T-helper 2 cell treated with Interferon-gamma antibody and Interleukin-4, amounts not matched to agents 5 μg/mL and 100 μg/mL, for 36 hours (primary cell): ENCODE measurements around the gene ZFAND2B.
A peak's percentile ranks its signal among the peaks of the same experiment; 100 is the strongest.
"Not testable (repeated sequence)": the region's sequence is repeated elsewhere in the genome, so short reads cannot be mapped to it uniquely, and the experiment has no call there.

Experiments
- DNase-seq: peaks from one replicate; pipeline ENCODE4 v3.0.0; 2021; ENCODE audit warnings: low spot score
- H3K27ac Mint-ChIP-seq: one replicate; pipeline ENCODE4 v1.8.0; 2021; ENCODE audit warnings: mild to moderate bottlenecking, mixed read lengths
- H3K27me3 Mint-ChIP-seq: one replicate; pipeline ENCODE4 v1.8.0; 2021; ENCODE audit warnings: low read depth, mixed read lengths
- H3K36me3 Mint-ChIP-seq: one replicate; pipeline ENCODE4 v1.8.0; 2021; ENCODE audit warnings: low read depth, mixed read lengths
- H3K4me1 Mint-ChIP-seq: one replicate; pipeline ENCODE4 v1.8.0; 2021; ENCODE audit warnings: low read depth, mixed read lengths
- H3K4me3 Mint-ChIP-seq: one replicate; pipeline ENCODE4 v1.8.0; 2022; ENCODE audit warnings: mild to moderate bottlenecking, moderate library complexity, mixed read lengths
- H3K9me3 Mint-ChIP-seq: one replicate; pipeline ENCODE4 v1.8.0; 2021; ENCODE audit warnings: mixed read lengths

Gene ZFAND2B

DNA sequence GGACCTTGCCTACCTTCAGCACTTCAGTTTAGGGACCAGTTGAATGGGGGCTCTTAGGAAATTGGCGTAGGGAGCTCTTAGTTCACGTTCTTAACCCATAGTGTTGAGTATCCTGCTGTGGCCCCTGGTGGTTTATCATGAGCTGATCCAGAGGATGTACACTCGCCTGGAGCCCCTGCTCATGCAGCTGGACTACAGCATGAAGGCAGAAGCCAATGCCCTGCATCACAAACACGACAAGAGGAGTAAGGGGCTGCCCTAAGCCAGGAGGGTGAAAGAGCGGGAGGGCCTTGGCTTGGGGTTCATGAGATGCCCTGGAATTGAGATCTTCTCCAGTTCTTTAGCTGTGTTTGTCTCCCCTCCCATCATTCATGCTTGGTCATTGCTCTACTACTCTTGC is 25.6 kb upstream of the ZFAND2B start:
- DNase-seq = no peak
- Mint-ChIP-seq H3K9me3 (no peaks in the 10 kb centered on the region), H3K36me3 (peaks cover 39% of the 10 kb centered on the region), H3K4me3 (peak overlapping the region; percentile 97), H3K27me3 (no peaks in the 10 kb centered on the region), H3K27ac (peak overlapping the region; percentile 60), H3K4me1 (peaks cover 41% of the 10 kb centered on the region)

DNA sequence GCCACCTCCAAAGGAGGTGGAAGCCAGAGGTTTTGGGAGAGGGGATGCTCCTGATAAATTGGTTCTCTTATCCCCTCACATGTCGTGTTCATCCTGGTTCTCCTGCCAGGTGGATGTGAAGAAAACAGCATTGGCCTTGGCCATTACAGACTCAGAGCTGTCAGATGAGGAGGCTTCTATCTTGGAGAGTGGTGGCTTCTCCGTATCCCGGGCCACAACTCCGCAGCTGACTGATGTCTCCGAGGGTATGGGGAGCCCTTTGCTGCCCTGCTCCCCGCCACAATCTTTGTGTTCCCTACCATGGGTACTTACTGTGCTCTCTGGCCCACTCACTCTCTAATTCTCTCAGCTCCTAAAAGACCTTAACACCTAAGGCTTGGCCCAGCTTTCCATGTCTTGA is 25.1 kb upstream of the ZFAND2B start:
- Mint-ChIP-seq H3K27ac (peak overlapping the region; percentile 68), H3K9me3 (no peaks in the 10 kb centered on the region), H3K27me3 (no peaks in the 10 kb centered on the region), H3K4me3 (no peak overlapping the region), H3K4me1 (peaks cover 38% of the 10 kb centered on the region), H3K36me3 (peaks cover 40% of the 10 kb centered on the region)
- no peak for DNase-seq

DNA sequence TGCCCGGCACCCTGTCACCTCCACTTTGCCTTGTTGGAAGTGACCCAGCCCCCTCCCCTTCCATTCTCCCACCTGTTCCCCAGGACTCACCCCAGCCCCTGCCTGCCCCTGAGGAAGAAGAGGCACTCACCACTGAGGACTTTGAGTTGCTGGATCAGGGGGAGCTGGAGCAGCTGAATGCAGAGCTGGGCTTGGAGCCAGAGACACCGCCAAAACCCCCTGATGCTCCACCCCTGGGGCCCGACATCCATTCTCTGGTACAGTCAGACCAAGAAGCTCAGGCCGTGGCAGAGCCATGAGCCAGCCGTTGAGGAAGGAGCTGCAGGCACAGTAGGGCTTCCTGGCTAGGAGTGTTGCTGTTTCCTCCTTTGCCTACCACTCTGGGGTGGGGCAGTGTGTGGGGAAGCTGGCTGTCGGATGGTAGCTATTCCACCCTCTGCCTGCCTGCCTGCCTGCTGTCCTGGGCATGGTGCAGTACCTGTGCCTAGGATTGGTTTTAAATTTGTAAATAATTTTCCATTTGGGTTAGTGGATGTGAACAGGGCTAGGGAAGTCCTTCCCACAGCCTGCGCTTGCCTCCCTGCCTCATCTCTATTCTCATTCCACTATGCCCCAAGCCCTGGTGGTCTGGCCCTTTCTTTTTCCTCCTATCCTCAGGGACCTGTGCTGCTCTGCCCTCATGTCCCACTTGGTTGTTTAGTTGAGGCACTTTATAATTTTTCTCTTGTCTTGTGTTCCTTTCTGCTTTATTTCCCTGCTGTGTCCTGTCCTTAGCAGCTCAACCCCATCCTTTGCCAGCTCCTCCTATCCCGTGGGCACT is 24.0 kb upstream of the ZFAND2B start:
- Mint-ChIP-seq H3K27ac (peak overlapping the region; percentile 39), H3K27me3 (no peaks in the 10 kb centered on the region), H3K4me1 (peaks cover 32% of the 10 kb centered on the region), H3K9me3 (no peaks in the 10 kb centered on the region), H3K36me3 (peaks cover 44% of the 10 kb centered on the region), H3K4me3 (no peak overlapping the region)
- no peak for DNase-seq

DNA sequence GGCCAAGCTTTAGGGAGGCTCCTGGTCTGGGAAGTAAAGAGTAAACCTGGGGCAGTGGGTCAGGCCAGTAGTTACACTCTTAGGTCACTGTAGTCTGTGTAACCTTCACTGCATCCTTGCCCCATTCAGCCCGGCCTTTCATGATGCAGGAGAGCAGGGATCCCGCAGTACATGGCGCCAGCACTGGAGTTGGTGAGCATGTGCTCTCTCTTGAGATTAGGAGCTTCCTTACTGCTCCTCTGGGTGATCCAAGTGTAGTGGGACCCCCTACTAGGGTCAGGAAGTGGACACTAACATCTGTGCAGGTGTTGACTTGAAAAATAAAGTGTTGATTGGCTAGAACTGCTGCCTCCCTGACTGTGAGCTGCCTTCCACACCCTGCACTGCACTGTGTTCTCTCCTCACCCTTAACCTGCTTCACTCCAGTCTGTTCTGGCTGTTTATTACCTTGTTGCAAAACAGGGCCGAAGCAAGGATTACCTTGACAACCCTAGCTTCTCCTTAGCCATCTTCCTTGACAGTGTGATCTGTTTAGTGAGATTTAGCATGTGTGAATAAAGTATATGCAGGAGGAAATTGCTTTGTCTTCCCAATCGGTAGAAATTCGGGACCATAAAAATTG is 23.3 kb upstream of the ZFAND2B start:
- Mint-ChIP-seq H3K27ac (peak overlapping the region; percentile 39), H3K27me3 (no peaks in the 10 kb centered on the region), H3K36me3 (peaks cover 44% of the 10 kb centered on the region), H3K4me1 (peaks cover 32% of the 10 kb centered on the region), H3K9me3 (no peaks in the 10 kb centered on the region), H3K4me3 (no peak overlapping the region)
- DNase-seq = no peak

- no peaks in the 10 kb centered on the region for H3K27me3 Mint-ChIP-seq
- no peaks in the 10 kb centered on the region for H3K9me3 Mint-ChIP-seq
- no peak for DNase-seq
- H3K4me3 Mint-ChIP-seq = no peak overlapping the region
- peaks cover 43% of the 10 kb centered on the region for H3K36me3 Mint-ChIP-seq
- peaks cover 27% of the 10 kb centered on the region for H3K4me1 Mint-ChIP-seq
- H3K27ac Mint-ChIP-seq = no peak overlapping the region
Observed at GRCh38 chr2:219184121-219184520, 22.5 kb upstream of the ZFAND2B start.

DNA sequence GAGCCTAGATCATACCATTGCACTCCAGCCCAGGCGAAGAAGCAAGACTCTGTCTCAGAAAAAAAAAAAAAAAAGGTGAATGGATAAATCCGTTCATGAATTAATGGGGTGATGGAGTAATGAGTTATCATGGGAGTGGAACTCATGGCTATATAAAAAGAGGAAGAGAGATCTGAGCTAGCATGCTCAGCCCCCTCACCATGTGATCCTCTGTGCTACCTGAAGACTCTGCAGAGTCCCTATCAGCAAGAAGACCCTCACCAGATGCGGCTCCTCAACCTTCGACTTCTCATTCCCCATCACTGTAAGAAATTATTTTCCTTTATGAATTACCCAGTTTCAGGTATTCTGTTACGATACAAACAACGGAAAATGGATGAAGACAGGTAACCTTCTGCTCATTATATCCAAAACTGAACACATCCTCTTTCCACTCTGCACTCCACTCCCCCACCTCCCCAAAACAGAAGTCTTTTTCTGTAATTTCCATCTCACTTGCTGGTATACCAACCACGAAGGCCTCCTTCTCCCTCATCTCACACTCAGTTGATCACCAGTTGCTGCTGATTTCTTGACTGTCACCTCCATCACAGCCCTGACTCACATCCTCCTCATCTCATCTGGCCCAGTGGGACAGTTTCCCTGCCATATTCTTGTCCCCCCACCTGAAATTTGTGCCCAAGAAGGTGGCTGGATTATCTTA is 19.7 kb upstream of the ZFAND2B start:
- H3K27me3 Mint-ChIP-seq = no peaks in the 10 kb centered on the region
- H3K9me3 Mint-ChIP-seq = no peaks in the 10 kb centered on the region
- no peak overlapping the region for H3K4me3 Mint-ChIP-seq
- H3K4me1 Mint-ChIP-seq = peaks cover 4% of the 10 kb centered on the region
- peak overlapping the region; percentile 2 for H3K27ac Mint-ChIP-seq
- DNase-seq = no peak
- H3K36me3 Mint-ChIP-seq = peaks cover 26% of the 10 kb centered on the region

DNA sequence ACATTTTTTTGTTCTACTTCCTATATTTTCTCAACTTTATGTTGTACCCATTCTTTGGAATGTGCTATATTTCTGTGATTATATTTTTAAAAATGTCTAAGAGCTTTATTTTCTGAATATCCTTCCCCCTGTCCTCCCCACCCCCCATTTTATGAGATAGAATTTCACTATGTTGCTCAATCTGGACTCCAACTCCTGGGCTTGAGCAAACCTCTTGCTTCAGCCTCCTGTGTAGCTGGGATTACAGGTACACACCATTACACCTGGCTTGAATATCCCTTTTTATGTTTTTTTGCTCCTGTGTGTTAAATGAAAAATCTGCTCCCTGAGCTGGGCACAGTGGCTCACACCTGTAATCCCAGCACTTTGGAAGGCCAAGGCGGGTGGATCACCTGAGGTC is 9.2 kb upstream of the ZFAND2B start:
- DNase-seq = no peak
- Mint-ChIP-seq H3K9me3 (no peaks in the 10 kb centered on the region), H3K36me3 (no peaks in the 10 kb centered on the region), H3K4me1 (peaks cover 5% of the 10 kb centered on the region), H3K4me3 (no peak overlapping the region), H3K27me3 (peaks cover 4% of the 10 kb centered on the region), H3K27ac (no peak overlapping the region)

DNA sequence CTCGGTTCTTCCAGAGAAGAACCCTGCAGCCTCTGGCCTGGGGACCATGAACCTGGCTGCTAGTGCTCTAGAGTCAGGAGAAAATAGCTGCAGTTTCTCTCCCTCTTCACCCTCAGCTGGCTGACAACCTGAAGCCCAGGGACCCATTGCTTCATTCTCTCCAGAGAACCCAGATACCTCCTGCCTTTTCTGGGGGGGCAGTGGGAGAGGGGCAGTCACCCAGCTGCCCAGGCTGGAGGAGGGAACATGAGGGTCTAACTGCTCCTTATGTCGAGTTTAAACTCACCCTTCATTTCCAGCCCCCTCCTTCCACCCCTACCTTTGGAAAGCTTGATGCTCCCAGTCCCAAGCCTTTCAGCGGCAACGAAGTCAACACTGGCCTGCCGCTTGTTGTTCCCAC is 7.6 kb upstream of the ZFAND2B start:
- Mint-ChIP-seq H3K4me3 (no peak overlapping the region), H3K36me3 (no peaks in the 10 kb centered on the region), H3K27me3 (peaks cover 4% of the 10 kb centered on the region), H3K27ac (no peak overlapping the region), H3K9me3 (no peaks in the 10 kb centered on the region), H3K4me1 (peaks cover 5% of the 10 kb centered on the region)
- no peak for DNase-seq

DNA sequence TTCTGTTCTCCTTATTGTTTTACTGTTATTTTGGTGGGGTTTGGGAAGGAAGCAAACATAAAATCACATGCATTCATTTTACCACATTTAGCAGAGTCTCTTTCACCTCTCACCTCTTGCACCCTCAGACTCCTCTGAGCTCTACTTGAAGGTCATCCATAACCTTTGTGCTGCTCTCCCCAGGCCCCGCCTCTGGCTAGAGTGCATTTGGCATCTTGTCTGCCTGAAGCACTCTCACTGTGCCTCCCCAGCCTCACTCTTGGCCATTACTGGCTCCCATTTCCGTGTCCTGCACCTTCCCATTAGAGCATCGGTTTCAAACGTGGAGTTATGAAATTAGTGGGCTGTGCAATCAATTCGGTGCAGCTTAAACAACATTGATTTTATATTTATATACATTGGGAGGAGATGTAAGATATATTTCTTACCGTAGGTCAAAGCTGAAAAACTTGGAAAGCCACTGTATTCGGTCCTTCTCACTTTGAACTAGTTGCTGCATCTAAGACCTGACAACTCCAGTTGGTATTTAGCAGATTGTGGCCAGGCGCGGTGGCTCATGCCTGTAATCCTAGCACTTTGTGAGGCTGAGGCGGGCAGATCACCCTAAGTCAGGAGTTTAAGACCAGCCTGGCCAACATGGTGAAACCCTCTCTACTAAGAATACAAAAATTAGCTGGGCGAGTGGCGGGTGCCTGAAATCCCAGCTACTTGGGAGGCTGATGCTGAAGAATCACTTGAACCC is 6.9 kb upstream of the ZFAND2B start:
- no peak overlapping the region for H3K27ac Mint-ChIP-seq
- H3K4me1 Mint-ChIP-seq = peaks cover 5% of the 10 kb centered on the region

GRCh38 chr2:219200502-219201326 is 5.9 kb upstream of the ZFAND2B start:
- not testable (repeated sequence) for H3K27me3 Mint-ChIP-seq, H3K36me3 Mint-ChIP-seq, DNase-seq, H3K4me1 Mint-ChIP-seq, H3K9me3 Mint-ChIP-seq
- Mint-ChIP-seq H3K27ac (peak overlapping the region; percentile 79), H3K4me3 (peak overlapping the region; percentile 54)

More for the DNA sequence above, 6.9 kb upstream of the ZFAND2B start:
- peaks cover 4% of the 10 kb centered on the region for H3K27me3 Mint-ChIP-seq
- no peak overlapping the region for H3K4me3 Mint-ChIP-seq
- no peak for DNase-seq
- peaks cover 4% of the 10 kb centered on the region for H3K9me3 Mint-ChIP-seq
- peaks cover 2% of the 10 kb centered on the region for H3K36me3 Mint-ChIP-seq

GRCh38 chr2:219201331-219201730 is 5.3 kb upstream of the ZFAND2B start:
- H3K4me3 Mint-ChIP-seq, H3K4me1 Mint-ChIP-seq, H3K27ac Mint-ChIP-seq, H3K9me3 Mint-ChIP-seq, H3K36me3 Mint-ChIP-seq, H3K27me3 Mint-ChIP-seq, DNase-seq: not testable (repeated sequence)

- Mint-ChIP-seq H3K4me1 (peaks cover 31% of the 10 kb centered on the region), H3K4me3 (no peak overlapping the region), H3K36me3 (peaks cover 18% of the 10 kb centered on the region), H3K27me3 (no peaks in the 10 kb centered on the region), H3K27ac (no peak overlapping the region), H3K9me3 (peaks cover 4% of the 10 kb centered on the region)
- no peak for DNase-seq
Observed at GRCh38 chr2:219204425-219205164, 2.0 kb upstream of the ZFAND2B start.

GRCh38 chr2:219205165-219205538 is 1.4 kb upstream of the ZFAND2B start:
- no peak for DNase-seq
- Mint-ChIP-seq H3K9me3 (peaks cover 4% of the 10 kb centered on the region), H3K4me1 (peaks cover 35% of the 10 kb centered on the region), H3K4me3 (peak overlapping the region; percentile 34), H3K27ac (no peak overlapping the region), H3K27me3 (no peaks in the 10 kb centered on the region), H3K36me3 (peaks cover 21% of the 10 kb centered on the region)
